Nephron progenitor cell (in vitro differentiated cells): ENCODE measurements around the gene INPP5D.

Experiments
- DNase-seq: peaks from one replicate; pipeline ENCODE4 v3.0.0; 2021
- H3K27ac Mint-ChIP-seq: 2 replicates; pipeline ENCODE4 v1.8.0; 2021; ENCODE audit warnings: mild to moderate bottlenecking, moderate library complexity, mixed read lengths
- H3K27me3 Mint-ChIP-seq: 2 replicates; pipeline ENCODE4 v1.8.0; 2021; ENCODE audit warnings: mild to moderate bottlenecking, low read depth, mixed read lengths; ENCODE audit not compliant: poor library complexity
- H3K36me3 Mint-ChIP-seq: 2 replicates; pipeline ENCODE4 v1.8.0; 2021; ENCODE audit warnings: low read depth, mixed read lengths
- H3K4me1 Mint-ChIP-seq: 2 replicates; pipeline ENCODE4 v1.8.0; 2021; ENCODE audit warnings: mixed read lengths
- H3K4me3 Mint-ChIP-seq: 2 replicates; pipeline ENCODE4 v1.8.0; 2021; ENCODE audit warnings: mild to moderate bottlenecking, moderate library complexity, mixed read lengths
- H3K9me3 Mint-ChIP-seq: 2 replicates; pipeline ENCODE4 v1.8.0; 2021; ENCODE audit warnings: mild to moderate bottlenecking, moderate library complexity, mixed read lengths
- TF ChIP-seq, protein P1 (sequence below): fragments of 200-600 bp; sonication (generic); IDR thresholded peaks from 2 replicates; pipeline ENCODE4 v1.5.0; 2021; ENCODE audit warnings: antibody characterized with exemption

INPP5D gene

DNA sequence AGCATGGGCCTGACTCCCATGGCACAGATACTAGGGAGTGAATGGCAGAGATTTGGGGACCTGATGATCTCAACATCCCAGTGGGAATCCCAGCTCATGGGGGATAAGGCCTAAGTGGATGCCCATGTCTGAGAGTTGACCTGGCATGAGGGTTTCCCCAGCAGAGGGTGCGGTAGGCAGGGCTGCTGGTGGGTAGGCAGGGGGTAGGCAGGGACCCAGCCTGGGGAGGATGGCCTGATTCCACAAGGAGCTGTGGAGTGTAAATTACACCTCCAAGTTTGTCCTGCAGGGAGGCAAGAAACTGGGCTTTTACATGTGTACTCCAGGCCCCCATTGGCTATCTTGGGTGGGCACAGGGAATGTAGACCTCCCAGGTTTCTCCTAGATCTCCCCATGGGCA, 46.9 kb downstream of the INPP5D start:
- H3K27ac Mint-ChIP-seq, result no peak overlapping the region
- TF ChIP-seq, protein P1, sequence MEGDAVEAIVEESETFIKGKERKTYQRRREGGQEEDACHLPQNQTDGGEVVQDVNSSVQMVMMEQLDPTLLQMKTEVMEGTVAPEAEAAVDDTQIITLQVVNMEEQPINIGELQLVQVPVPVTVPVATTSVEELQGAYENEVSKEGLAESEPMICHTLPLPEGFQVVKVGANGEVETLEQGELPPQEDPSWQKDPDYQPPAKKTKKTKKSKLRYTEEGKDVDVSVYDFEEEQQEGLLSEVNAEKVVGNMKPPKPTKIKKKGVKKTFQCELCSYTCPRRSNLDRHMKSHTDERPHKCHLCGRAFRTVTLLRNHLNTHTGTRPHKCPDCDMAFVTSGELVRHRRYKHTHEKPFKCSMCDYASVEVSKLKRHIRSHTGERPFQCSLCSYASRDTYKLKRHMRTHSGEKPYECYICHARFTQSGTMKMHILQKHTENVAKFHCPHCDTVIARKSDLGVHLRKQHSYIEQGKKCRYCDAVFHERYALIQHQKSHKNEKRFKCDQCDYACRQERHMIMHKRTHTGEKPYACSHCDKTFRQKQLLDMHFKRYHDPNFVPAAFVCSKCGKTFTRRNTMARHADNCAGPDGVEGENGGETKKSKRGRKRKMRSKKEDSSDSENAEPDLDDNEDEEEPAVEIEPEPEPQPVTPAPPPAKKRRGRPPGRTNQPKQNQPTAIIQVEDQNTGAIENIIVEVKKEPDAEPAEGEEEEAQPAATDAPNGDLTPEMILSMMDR, result no peak

DNA sequence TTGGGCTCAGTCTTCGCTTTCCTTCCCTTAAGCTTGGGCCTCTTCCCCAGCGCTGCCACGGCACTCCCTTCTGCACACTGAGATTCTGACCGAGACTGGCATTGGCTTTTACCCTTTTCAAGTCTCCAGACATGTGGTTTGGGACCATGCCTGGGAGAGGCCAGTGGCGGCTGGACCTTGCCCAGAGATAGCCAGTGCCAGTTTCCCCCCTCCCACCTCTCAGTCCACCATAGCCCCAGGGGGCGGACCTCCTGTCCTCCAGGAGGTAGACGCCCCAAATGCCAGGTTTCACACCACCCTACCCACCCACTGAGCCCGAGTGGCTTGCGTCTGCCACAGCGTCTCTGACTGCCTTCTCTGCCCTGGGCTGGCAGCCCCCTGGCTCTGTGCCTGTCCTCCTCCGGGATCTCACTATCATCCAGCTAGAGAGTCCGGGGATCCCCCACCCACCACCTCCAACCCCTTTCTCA, 47.7 kb downstream of the INPP5D start:
- Mint-ChIP-seq H3K4me1 (peaks cover 2% of the 10 kb centered on the region), H3K36me3 (no peaks in the 10 kb centered on the region), H3K27me3 (peaks cover 28% of the 10 kb centered on the region), H3K9me3 (peaks cover 4% of the 10 kb centered on the region), H3K27ac (no peak overlapping the region), H3K4me3 (no peak overlapping the region)
- TF ChIP-seq, protein P1, result no peak
- no peak for DNase-seq

More for the DNA sequence above, 46.9 kb downstream of the INPP5D start:
- peaks cover 28% of the 10 kb centered on the region for H3K27me3 Mint-ChIP-seq
- no peak overlapping the region for H3K4me3 Mint-ChIP-seq
- H3K36me3 Mint-ChIP-seq, result no peaks in the 10 kb centered on the region
- peaks cover 4% of the 10 kb centered on the region for H3K9me3 Mint-ChIP-seq
- no peak for DNase-seq
- no peaks in the 10 kb centered on the region for H3K4me1 Mint-ChIP-seq

DNA sequence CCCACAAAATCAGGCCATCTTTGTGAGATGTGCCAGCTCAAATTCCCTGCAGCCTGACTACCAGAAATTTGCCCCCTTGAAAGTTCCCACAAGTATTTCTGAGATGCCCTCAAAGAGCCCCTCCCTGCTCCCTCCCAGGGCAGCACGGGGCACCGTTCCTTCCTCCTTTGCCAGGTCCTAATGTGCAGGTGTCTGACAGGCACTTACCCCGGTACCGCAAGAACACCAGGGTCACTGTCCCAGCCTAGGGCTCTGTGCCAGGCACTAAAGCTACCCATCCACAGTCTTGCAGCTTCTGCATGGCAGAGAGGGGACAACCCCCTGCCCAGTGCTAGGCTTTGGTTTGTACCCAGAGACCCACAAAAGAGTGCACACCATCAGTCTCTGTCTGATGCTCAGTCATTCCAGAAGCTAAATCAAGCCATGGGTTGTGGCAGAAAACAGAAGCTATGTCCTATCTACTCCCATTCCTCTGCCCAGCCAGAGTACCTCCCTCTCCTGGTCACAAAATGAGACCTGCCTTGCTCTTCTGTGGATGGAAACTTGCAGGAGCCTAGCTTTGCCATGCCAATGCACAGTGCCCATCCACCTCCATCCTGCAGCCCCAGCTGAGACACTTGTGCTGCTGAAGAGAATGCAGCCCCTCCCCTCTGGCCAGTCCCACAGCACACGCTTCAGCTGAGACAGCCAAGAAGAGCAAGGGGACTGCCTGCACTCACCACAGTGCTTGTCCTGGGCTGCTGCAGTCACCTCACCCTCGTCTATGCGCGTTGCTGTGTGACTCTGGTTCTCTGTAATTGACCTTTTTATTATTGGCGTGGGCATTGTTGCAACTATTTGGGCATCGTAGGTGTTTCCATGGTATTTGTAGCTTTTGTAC, 48.7 kb downstream of the INPP5D start:
- TF ChIP-seq, protein P1, result no peak
- peaks cover 27% of the 10 kb centered on the region for H3K27me3 Mint-ChIP-seq
- no peaks in the 10 kb centered on the region for H3K36me3 Mint-ChIP-seq
- no peak overlapping the region for H3K4me3 Mint-ChIP-seq
- H3K9me3 Mint-ChIP-seq, result peaks cover 4% of the 10 kb centered on the region
- DNase-seq, result no peak
- H3K4me1 Mint-ChIP-seq, result peaks cover 12% of the 10 kb centered on the region
- H3K27ac Mint-ChIP-seq, result no peak overlapping the region

- Mint-ChIP-seq H3K27ac (no peak overlapping the region), H3K4me3 (no peak overlapping the region), H3K36me3 (no peaks in the 10 kb centered on the region), H3K27me3 (peaks cover 23% of the 10 kb centered on the region), H3K4me1 (peaks cover 34% of the 10 kb centered on the region), H3K9me3 (no peaks in the 10 kb centered on the region)
- DNase-seq, result no peak
- TF ChIP-seq, protein P1, result no peak
Observed at GRCh38 chr2:233111427-233111826, 51.3 kb downstream of the INPP5D start.

- DNase-seq, result no peak
- no peaks in the 10 kb centered on the region for H3K36me3 Mint-ChIP-seq
- H3K9me3 Mint-ChIP-seq, result no peaks in the 10 kb centered on the region
- TF ChIP-seq, protein P1, result no peak
- no peak overlapping the region for H3K4me3 Mint-ChIP-seq
- H3K27me3 Mint-ChIP-seq, result peaks cover 22% of the 10 kb centered on the region
- no peak overlapping the region for H3K27ac Mint-ChIP-seq
- peaks cover 39% of the 10 kb centered on the region for H3K4me1 Mint-ChIP-seq
Observed at GRCh38 chr2:233112329-233112728, 52.2 kb downstream of the INPP5D start.
